NCI-H2227 treated with DMSO at 0.1 percent for 48 hours (cell line): ENCODE data around the gene ITGA2.
"Not testable (repeated sequence)": the region's sequence is repeated elsewhere in the genome, so short reads cannot be mapped to it uniquely, and the experiment has no call there.

ENCODE experiments used
- DNase-seq: peaks from one replicate; lab custom pipeline; 2025; lab: John Stamatoyannopoulos, UW

Gene ITGA2

GRCh38 chr5:52989025-52989780 lies at the start of gene ITGA2:
Gene ITGA2, plus strand, starts transcription at chr5:52989352. Its CDS starts 117 bp downstream, at chr5:52989469.
- no peak for DNase-seq

GRCh38 chr5:52943285-52943684 lies 45.9 kb upstream of the ITGA2 start:
- DNase-seq: no peak

GRCh38 chr5:52943808-52944207 lies 45.3 kb upstream of the ITGA2 start:
- DNase-seq: no peak

- DNase-seq: no peak
Observed at GRCh38 chr5:52945040-52945439, 44.1 kb upstream of the ITGA2 start.

- no peak for DNase-seq
Observed at GRCh38 chr5:52947208-52947607, 41.9 kb upstream of the ITGA2 start.

GRCh38 chr5:52947851-52948250 lies 41.3 kb upstream of the ITGA2 start:
- DNase-seq: no peak

GRCh38 chr5:52948418-52949076 lies 40.6 kb upstream of the ITGA2 start:
- peak; percentile 22 for DNase-seq

- no peak for DNase-seq
Observed at GRCh38 chr5:52950686-52951085, 38.5 kb upstream of the ITGA2 start.

GRCh38 chr5:52952483-52952882 lies 36.7 kb upstream of the ITGA2 start:
- no peak for DNase-seq

GRCh38 chr5:52956014-52956413 lies 33.1 kb upstream of the ITGA2 start:
- DNase-seq: no peak

- no peak for DNase-seq
Observed at GRCh38 chr5:52956915-52957747, 32.0 kb upstream of the ITGA2 start.

- no peak for DNase-seq
Observed at GRCh38 chr5:52961274-52961681, 27.9 kb upstream of the ITGA2 start.

GRCh38 chr5:52963636-52964035 lies 25.5 kb upstream of the ITGA2 start:
- no peak for DNase-seq

GRCh38 chr5:52964138-52964537 lies 25.0 kb upstream of the ITGA2 start:
- no peak for DNase-seq

- not testable (repeated sequence) for DNase-seq
Observed at GRCh38 chr5:52976157-52976556, 13.0 kb upstream of the ITGA2 start.

GRCh38 chr5:52977264-52977897 lies 11.8 kb upstream of the ITGA2 start:
- DNase-seq: no peak

- no peak for DNase-seq
Observed at GRCh38 chr5:52981507-52981906, 7.6 kb upstream of the ITGA2 start.

- DNase-seq: no peak
Observed at GRCh38 chr5:52983731-52984636, 5.2 kb upstream of the ITGA2 start.

GRCh38 chr5:52985306-52985705 lies 3.8 kb upstream of the ITGA2 start:
- no peak for DNase-seq

GRCh38 chr5:52987711-52988331 lies 1.3 kb upstream of the ITGA2 start:
- DNase-seq: no peak
